Endometrium (tissue), 2 donors: Measurements from ENCODE around the gene FBXL22.

Experiments used
- FAIRE-seq: peaks from 2 replicates; lab custom pipeline; 2012; peaks lifted over from hg19 to GRCh38; lab: Jason Lieb, UNC
- donor health status: control.
- donor health status: control.

FBXL22 gene

DNA sequence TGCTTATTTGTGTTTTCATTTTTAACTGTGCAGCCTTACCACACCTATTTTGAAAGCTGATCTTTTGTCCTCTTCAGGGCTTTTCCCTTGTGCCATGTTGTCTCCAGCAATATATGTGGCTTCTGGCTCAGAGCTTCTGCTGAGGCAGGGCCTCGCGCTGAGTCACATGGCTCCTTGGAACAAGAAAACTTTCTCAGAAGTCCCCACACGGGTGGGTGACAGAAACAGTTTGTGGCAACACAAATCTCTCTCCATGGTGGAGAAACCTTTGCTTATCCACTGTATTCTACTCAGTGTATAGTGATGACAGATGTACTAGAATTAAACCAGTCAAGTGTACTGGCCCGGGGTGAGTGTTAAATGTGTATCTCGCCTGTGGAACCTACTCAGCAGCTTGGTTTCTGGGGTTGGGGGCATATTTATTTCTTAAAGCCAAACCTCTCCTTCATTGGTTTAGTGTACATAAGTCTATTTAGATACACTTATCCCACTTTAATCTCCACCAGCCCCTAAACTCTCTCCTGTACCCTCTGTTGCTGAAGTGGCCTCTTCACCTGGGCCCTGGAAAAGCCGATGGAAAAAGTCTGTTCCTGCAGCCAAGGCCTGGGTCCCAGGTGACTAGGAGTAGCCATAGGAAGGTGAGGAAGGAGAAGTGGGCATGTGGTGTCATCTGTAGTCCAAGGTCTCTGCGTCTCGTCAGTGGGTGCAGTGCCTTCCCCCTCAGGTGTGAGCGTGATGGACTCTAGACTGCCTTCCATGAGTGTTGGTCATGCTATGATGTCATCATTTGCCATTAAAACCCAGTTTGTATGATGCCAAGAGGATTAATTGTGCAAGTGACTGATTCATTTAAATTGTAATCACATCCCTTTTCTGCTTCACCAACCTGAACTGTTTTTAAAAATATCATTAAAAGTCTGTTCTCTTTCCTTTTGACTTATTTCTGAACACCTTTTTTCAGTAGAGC, 3.2 kb upstream of the FBXL22 start:
- FAIRE-seq, result no peak

- no peak for FAIRE-seq
Observed at GRCh38 chr15:63595065-63595464, 2.1 kb upstream of the FBXL22 start.

- no peak for FAIRE-seq
Observed at GRCh38 chr15:63595688-63596087, 1.5 kb upstream of the FBXL22 start.

DNA sequence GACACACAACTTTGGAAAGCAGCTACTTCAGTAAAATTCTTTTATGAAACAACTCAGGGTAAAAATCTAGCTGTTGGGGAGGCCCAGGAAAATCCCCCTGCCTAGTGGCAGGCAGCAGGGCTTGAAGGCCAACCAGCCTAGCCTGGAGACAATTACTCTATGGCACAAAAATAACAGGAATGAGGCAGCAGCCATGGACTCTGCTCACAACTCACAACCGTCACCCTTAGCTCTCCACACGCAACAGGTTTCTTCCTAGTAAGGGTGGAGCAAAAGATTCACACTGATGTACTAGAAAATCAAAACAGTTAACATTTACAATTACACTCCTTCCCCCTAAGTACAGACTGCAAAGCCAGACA, 530 bp upstream of the FBXL22 start:
- no peak for FAIRE-seq

DNA sequence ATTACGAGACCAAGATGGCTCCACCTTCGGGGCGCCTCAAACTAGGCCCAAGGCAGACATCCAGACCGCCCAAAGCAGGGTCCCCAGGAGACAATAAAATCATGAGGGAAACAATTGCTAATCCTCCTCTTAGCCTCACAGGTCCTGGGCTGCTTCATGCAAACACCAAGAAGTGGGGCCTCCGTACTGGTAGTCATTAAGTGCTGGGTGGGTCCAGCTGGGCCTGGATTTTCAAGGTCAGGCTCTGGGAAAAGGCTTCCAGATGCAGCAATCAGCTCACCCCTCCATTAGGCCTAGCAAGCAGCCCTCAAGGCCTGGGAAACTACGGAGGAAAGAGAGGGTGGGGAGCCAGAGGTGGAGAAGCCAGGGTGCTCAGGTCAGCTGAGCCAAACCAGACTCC, 634 bp downstream of the FBXL22 start:
- no peak for FAIRE-seq

GRCh38 chr15:63598473-63599400, 1.6 kb downstream of the FBXL22 start:
- FAIRE-seq, result no peak

DNA sequence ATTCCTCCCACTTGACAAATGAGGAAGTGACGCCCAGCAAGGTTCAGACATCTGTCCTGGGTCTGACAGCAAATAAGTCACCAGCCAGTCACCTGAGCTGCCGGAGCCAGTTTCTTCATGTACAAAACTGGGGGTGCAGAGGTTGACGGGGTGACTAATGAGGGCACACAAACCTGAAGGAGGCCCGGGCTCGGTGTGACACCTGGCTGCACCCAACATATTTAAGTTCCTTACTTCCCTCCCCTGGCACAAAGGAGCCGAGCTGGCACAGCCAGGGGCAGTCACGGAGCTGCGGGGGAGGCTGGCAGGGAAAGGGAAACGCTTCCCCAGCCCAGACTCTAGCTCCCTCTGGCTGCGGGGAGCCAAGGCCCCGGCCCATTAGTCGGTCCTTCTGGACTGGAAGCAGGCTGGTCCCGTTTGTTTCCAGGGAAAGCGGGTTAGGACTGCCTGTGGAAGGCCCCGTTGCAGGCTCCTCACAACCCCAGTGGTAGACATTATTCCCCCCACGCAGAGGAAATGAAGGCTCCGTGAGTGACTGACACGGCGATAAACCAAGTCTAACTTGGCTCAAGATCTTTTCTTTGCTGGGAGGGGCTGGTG, 2.3 kb downstream of the FBXL22 start:
- FAIRE-seq, result no peak

- FAIRE-seq, result no peak
Observed at GRCh38 chr15:63600001-63600615, 2.9 kb downstream of the FBXL22 start.

- no peak for FAIRE-seq
Observed at GRCh38 chr15:63600616-63601025, 3.4 kb downstream of the FBXL22 start.

- no peak for FAIRE-seq
Observed at GRCh38 chr15:63601026-63601703, 4.0 kb downstream of the FBXL22 start.

GRCh38 chr15:63601704-63602185, 4.6 kb downstream of the FBXL22 start:
- FAIRE-seq, result no peak

GRCh38 chr15:63602595-63602994, 5.4 kb downstream of the FBXL22 start:
- no peak for FAIRE-seq

GRCh38 chr15:63603516-63603915, 6.3 kb downstream of the FBXL22 start:
- no peak for FAIRE-seq

DNA sequence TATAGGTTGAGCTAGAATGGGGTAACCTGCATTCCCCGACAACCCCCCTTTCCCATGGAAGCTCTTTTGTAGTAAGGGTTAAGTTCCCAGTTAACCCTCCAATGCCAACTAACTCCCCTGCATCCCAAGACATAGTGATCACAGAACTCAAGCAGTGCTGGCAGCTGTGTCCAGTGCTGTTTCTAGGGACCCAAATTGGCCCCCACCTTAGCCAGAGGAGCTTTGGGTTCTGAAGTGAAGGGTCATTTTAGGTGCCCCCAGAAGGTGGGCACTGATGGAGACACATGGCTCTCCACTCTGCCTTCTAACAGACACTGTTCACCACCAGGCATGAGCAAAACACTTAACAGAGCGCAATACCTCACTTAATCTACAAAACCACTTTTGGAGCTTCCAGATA, 7.1 kb downstream of the FBXL22 start:
- no peak for FAIRE-seq

DNA sequence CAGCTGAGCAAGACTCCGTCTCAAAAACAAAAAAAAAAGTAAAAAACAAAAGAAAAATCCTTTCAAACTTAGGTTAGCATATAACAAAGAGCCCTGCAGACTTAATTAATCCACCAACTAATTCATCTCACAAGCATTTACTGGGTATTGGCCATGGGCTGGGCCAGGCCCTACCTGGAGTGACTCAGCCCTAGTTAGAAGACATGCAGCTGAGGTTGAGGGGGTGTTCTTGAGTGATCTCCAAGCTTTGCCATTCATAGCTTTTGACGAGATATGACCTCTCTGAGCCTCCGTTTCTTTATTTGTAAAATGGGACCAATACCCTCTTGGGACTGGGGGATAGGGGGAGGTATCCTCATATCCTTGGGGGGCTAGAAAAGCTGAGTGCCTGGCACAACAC, 7.8 kb downstream of the FBXL22 start:
- no peak for FAIRE-seq

DNA sequence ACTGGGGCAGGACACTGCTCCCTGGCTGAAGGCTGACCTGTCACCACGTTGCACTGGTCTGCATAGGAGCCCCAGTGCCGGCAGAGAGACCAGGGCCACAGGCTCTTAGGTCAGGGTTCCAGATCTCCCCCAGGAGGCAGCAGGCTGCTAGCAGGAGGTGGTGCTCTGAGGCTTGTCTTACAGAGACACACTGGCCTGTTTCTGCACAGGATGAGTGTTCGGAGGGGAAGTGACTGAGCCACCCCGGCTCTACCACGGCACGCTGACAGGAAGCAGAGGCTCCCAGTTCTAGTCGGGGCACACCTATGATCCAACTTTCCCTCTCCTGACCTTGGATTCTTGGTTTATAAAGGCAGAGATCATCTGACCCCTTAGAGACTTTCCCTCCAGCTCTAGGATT, 8.6 kb downstream of the FBXL22 start:
- no peak for FAIRE-seq

DNA sequence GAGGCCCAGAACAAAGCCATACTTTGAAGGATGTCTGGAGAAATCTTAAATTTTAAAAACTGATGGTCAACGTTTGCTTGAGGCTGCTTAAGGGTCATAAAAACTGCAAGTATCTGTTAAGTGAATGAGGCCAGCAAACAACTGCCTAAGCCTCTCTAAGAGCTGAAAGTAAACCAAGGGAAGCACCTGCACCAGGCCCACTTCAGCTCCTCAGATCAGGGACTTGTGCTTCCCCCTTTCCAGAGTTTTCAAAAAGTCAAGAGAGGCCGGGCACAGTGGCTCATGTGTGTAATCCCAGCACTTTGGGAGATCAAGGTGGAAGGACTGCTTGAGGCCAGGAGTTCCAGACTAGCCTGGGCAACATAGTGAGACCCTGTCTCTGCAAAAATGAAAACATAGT, 9.1 kb downstream of the FBXL22 start:
- FAIRE-seq, result no peak

- FAIRE-seq, result no peak
Observed at GRCh38 chr15:63608989-63609388, 11.8 kb downstream of the FBXL22 start.

DNA sequence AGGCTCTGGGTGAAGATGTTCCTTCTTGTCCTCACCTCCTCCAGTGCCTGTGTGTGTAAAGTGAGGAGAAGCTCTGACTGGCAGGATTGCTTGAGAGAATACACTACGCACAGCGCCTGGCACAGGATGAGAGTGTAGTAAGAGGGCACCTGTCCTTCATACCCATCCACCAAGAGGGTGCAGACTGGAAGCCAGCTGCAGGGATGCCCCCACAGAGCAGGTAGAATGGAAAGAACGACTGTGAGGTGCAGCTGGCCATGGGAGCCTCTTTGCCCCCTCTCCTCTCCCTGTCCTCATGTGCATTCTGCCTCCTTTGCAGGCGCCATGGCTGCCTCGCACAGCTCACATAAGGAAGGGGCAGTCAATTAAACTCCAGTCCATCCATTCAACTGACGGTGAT, 12.3 kb downstream of the FBXL22 start:
- no peak for FAIRE-seq

DNA sequence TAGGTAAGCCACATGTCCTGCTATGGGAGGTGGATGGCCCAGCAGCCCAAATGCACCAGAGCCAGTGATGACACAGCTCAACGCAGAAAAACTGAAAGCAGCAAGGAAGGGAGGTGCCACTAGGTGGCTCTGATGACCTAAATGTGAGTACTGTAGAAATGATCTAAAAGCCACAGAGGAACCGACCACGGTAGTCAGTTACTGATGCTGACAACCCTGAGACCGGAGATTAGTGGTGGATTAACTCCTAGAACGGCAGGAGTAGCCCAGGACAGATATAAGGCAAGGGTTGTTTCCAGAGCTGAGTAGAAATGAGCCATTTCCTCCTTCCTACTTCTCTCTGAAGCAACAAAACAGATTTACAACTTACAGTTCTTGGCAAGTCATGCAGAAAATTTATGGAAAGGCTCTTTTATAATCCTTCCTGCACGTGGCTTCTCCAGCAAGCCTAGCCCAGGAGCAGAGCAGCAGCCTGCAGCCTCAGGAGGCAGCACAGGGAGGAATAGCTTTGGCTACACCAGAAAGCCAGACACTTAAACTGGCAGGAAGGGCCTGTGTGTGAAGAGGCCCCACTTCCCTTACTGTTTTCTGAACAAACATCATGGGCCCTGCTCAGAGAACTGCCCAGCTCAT, 13.1 kb downstream of the FBXL22 start:
- peak; percentile 35 for FAIRE-seq

DNA sequence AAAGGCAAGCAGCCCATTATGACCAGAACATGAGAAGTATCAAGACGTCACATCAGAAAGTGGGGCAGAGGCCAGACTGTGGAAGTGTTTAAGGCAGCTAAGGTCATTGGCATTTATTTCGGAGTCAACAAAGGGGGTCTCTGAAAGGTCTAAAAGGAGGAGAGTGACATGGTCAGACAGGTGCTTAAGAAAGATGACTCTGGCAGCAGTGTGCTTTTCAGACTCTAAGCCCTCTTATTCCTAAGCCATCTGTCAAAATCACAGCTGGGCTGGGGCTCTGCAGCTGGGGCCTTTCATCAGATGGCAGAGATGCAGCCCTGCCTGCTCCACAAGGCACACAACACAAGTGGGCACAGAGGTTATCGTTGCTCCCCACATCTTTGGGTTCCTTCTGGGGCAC, 14.0 kb downstream of the FBXL22 start:
- FAIRE-seq, result no peak
